KMS-11 (cell line): ENCODE results near the gene KLF7.

Experiments used
- H2AFZ ChIP-seq: fragments of 200-600 bp; sonication (generic); 2 replicates; pipeline ENCODE4 v1.6.1; 2016; ENCODE audit warnings: antibody characterized with exemption, mixed run types, low read depth
- H3K27ac ChIP-seq: fragments of 200-600 bp; sonication (generic); 2 replicates; pipeline ENCODE4 v1.6.1; 2016; ENCODE audit warnings: mild to moderate bottlenecking, mixed run types
- H3K27me3 ChIP-seq: fragments of 200-600 bp; sonication (generic); 2 replicates; pipeline ENCODE4 v1.6.1; 2017; ENCODE audit warnings: mild to moderate bottlenecking, low read depth, mixed run types, moderate library complexity; ENCODE audit not compliant: insufficient read depth
- H3K36me3 ChIP-seq: fragments of 200-600 bp; sonication (generic); 2 replicates; pipeline ENCODE4 v1.6.1; 2017; ENCODE audit warnings: mild to moderate bottlenecking, mixed run types; ENCODE audit not compliant: insufficient read depth
- H3K4me1 ChIP-seq: fragments of 200-600 bp; sonication (generic); 2 replicates; pipeline ENCODE4 v1.6.1; 2016; ENCODE audit warnings: mild to moderate bottlenecking, low read depth, mixed run types; ENCODE audit not compliant: poor library complexity, severe bottlenecking
- H3K4me2 ChIP-seq: fragments of 200-600 bp; sonication (generic); 2 replicates; pipeline ENCODE4 v1.7.0; 2016; ENCODE audit warnings: mild to moderate bottlenecking, mixed run types
- H3K4me3 ChIP-seq: fragments of 200-600 bp; sonication (generic); IDR thresholded peaks from 2 replicates; pipeline ENCODE4 v1.6.1; 2017; ENCODE audit warnings: low read depth, low read length, mixed read lengths; ENCODE audit not compliant: insufficient read depth
- H3K79me2 ChIP-seq: fragments of 200-600 bp; sonication (generic); 2 replicates; pipeline ENCODE4 v1.6.1; 2016; ENCODE audit warnings: low read depth, mixed run types; ENCODE audit not compliant: insufficient read depth
- H3K9ac ChIP-seq: fragments of 200-600 bp; sonication (generic); 2 replicates; pipeline ENCODE4 v1.6.1; 2016; ENCODE audit warnings: mild to moderate bottlenecking, mixed run types
- H4K20me1 ChIP-seq: fragments of 200-600 bp; sonication (generic); 2 replicates; pipeline ENCODE4 v1.6.1; 2016; ENCODE audit warnings: mild to moderate bottlenecking, mixed run types; ENCODE audit not compliant: insufficient read depth
- CTCF ChIP-seq: fragments of 200-600 bp; sonication (generic); conservative IDR thresholded peaks from 2 replicates; pipeline ENCODE4 v1.6.1; 2017; ENCODE audit warnings: low read depth, mild to moderate bottlenecking, antibody characterized with exemption, low read length, moderate library complexity, mixed read lengths

KLF7 gene

GRCh38 chr2:207112785-207113184, 53.0 kb downstream of the KLF7 start:
- no peaks in the 10 kb centered on the region for H3K4me1 ChIP-seq
- no peaks in the 10 kb centered on the region for H3K79me2 ChIP-seq
- TF ChIP-seq CTCF, result no peak
- H3K4me3 ChIP-seq, result no peak overlapping the region
- H3K36me3 ChIP-seq, result no peaks in the 10 kb centered on the region
- H3K27ac ChIP-seq, result no peak overlapping the region
- H2AFZ ChIP-seq, result no peak overlapping the region
- no peak overlapping the region for H3K9ac ChIP-seq
- H3K4me2 ChIP-seq, result no peak overlapping the region
- H4K20me1 ChIP-seq, result no peaks in the 10 kb centered on the region
- no peaks in the 10 kb centered on the region for H3K27me3 ChIP-seq

- H3K27ac ChIP-seq, result no peak overlapping the region
- H3K4me2 ChIP-seq, result no peak overlapping the region
- no peaks in the 10 kb centered on the region for H3K27me3 ChIP-seq
- no peak overlapping the region for H3K4me3 ChIP-seq
- no peak overlapping the region for H2AFZ ChIP-seq
- no peaks in the 10 kb centered on the region for H3K79me2 ChIP-seq
- no peak for TF ChIP-seq CTCF
- no peaks in the 10 kb centered on the region for H4K20me1 ChIP-seq
- H3K9ac ChIP-seq, result no peak overlapping the region
- no peaks in the 10 kb centered on the region for H3K4me1 ChIP-seq
- H3K36me3 ChIP-seq, result no peaks in the 10 kb centered on the region
Measured at GRCh38 chr2:207112383-207112782, 53.4 kb downstream of the KLF7 start.

GRCh38 chr2:207111757-207112156, 54.0 kb downstream of the KLF7 start:
- no peak overlapping the region for H3K27ac ChIP-seq

GRCh38 chr2:207110715-207111114, 55.0 kb downstream of the KLF7 start:
- H3K36me3 ChIP-seq, result no peaks in the 10 kb centered on the region
- no peak overlapping the region for H3K9ac ChIP-seq
- TF ChIP-seq CTCF, result no peak
- no peak overlapping the region for H3K27ac ChIP-seq
- H3K4me3 ChIP-seq, result no peak overlapping the region
- H3K79me2 ChIP-seq, result no peaks in the 10 kb centered on the region
- no peaks in the 10 kb centered on the region for H3K4me1 ChIP-seq
- no peaks in the 10 kb centered on the region for H3K27me3 ChIP-seq
- H3K4me2 ChIP-seq, result no peak overlapping the region
- H4K20me1 ChIP-seq, result no peaks in the 10 kb centered on the region
- no peak overlapping the region for H2AFZ ChIP-seq

More at GRCh38 chr2:207111757-207112156, 54.0 kb downstream of the KLF7 start:
- Histone ChIP-seq H3K79me2 (no peaks in the 10 kb centered on the region), H3K9ac (no peak overlapping the region), H3K4me3 (no peak overlapping the region), H4K20me1 (no peaks in the 10 kb centered on the region), H3K36me3 (no peaks in the 10 kb centered on the region), H2AFZ (no peak overlapping the region), H3K4me1 (no peaks in the 10 kb centered on the region), H3K27me3 (no peaks in the 10 kb centered on the region), H3K4me2 (no peak overlapping the region)
- TF ChIP-seq CTCF, result no peak
